Stimulated activated CD4-positive, alpha-beta T cell treated with anti-CD3 and anti-CD28 coated beads, Interleukin-4, amount 100 ng/mL, for 4 hours (primary cell): ENCODE data around the gene RNF38.

Experiments
- DNase-seq, 2 experiments: peaks; one replicate each; pipeline ENCODE4 v3.0.0-alpha.2; 2020

Gene RNF38

DNA sequence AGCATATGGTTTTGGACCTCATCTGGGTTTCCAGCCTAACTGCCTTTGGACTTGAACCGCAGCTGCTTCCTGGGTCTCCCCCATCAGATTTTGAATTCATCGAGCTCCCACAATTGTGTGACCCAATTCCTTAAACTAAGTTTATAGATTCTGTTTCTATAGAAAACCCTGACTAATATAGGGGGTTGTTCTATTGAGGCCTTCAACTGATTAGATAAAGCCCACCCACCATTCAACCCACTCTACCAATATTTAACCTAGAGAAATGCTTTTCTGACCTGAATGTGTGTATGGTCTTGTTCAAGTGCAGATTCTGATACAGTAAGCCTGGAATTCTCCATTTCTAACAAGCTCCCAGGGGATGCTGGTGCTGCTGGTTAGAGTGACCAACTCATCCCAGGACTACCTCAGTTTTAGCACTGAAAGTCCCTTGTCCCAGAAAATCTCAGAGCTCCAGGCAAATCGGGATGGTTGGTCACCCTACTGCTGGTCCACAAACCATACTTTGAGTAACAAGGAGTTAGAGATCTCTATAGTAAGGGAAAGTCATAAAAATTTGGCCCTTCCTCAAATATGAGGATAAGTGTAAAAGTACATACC lies 110.1 kb downstream of the RNF38 start:
- DNase-seq: no peak

DNA sequence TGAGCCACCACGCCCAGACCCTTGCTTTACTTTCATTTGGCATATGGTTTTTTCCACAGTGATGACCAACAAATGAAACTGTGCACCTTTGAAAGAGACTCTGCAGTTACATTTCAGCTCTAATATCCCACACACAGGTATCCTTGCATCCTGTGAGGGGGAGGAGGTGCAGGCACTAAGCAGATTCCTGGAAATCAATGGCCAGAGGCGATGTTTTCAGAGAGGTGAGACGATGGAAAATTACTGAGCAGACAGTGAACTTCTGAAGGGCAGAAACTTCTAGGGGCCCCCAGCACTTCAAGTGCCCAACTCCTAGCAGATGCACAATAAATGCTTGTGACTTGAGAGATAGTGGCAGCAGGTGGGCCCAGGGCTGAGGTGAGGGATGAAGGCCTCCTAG lies 112.0 kb downstream of the RNF38 start:
- no peak for DNase-seq
